Ascending aorta (tissue), 2 donors: ENCODE data around the gene ARMC3. TPM values are rescaled to one million over a fixed set of nuclear protein-coding genes. Genes with fewer than 3 reads are reported as not detected.
"Not testable (repeated sequence)": the region's sequence is repeated elsewhere in the genome, so short reads cannot be mapped to it uniquely, and the experiment has no call there.

Source experiments
- DNase-seq, 2 donors: peaks; one replicate each; pipeline ENCODE4 v3.0.0-alpha.2; 2019; ENCODE audit warnings: low spot score in 2 of 2
- H3K27ac ChIP-seq, 2 donors: fragments of 200-600 bp; sonication (generic); one replicate each; pipeline ENCODE4 v1.5.1; 2016 to 2017; ENCODE audit warnings: mild to moderate bottlenecking in 1 of 2
- H3K27me3 ChIP-seq: fragments of 200-600 bp; sonication (generic); one replicate; pipeline ENCODE4 v1.5.1; 2017
- H3K36me3 ChIP-seq, 2 donors: fragments of 200-600 bp; sonication (generic); one replicate each; pipeline ENCODE4 v1.5.1; 2016
- H3K4me1 ChIP-seq, 2 donors: fragments of 200-600 bp; sonication (generic); one replicate each; pipeline ENCODE4 v1.5.1; 2016 to 2017; ENCODE audit warnings: mild to moderate bottlenecking in 1 of 2
- H3K4me3 ChIP-seq, 2 donors: fragments of 200-600 bp; sonication (generic); one replicate each; pipeline ENCODE4 v1.5.1; 2016 to 2017; ENCODE audit warnings: mild to moderate bottlenecking in 1 of 2
- H3K9me3 ChIP-seq, 2 donors: fragments of 200-600 bp; sonication (generic); one replicate each; pipeline ENCODE4 v1.5.1; 2016
- CTCF ChIP-seq, 3 experiments: fragments of 200-600 bp in 2 of 3; fragments of 450-650 bp in 1 of 3; sonication (generic) in 2 of 3; IDR thresholded peaks; one replicate each; pipeline ENCODE4 v1.5.1; 2016 to 2019; ENCODE audit warnings: antibody characterized with exemption in 3 of 3, mild to moderate bottlenecking in 1 of 3, moderate library complexity in 1 of 3
- intact Hi-C: fragments of 100-400 bp; cut with DNase I; formaldehyde crosslinking; loops from one replicate; pipeline ENCODE4 v1.15.1; 2023
- total RNA-seq: library from RNA; depleted of rRNA; stranded (reverse); fragments of >200 nt; gene quantifications from one replicate; pipeline ENCODE4 v1.1.0, GENCODE V29; 2016

Gene ARMC3
- total RNA-seq, 1 donor from 2014 or later: not detected

DNA sequence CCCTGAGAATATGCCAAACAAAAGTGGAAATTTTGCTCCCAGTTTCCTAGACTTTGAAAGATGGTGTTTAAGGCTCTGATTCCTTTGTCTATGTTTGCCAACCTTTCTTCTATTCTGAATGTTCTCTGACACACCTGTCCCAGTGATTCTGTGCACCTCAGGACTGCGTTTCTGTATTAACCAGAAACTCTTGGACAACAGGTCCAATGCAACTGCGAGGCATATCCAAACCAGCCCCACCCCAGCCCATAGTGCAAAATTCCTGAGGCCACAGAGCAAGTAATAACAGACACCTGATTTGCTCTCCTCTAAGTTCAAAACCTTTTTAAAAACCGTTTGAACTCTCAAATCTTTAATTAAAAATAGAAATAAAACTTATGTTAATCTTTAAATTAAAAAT is 130.5 kb downstream of the ARMC3 start:
- no peak overlapping the region for H3K4me3 ChIP-seq
- DNase-seq: no peak
- peak overlapping the region in 1 of 2 donors; percentile 22 for H3K27ac ChIP-seq
- H3K9me3 ChIP-seq: no peaks in the 10 kb centered on the region
- intact Hi-C loops: no loop called here
- TF ChIP-seq CTCF (IDR thresholded peaks at IDR 0.05): no peak
- no peaks in the 10 kb centered on the region for H3K36me3 ChIP-seq
- no peaks in the 10 kb centered on the region for H3K27me3 ChIP-seq
- peaks cover 0 to 7% of the 10 kb centered on the region in 2 donors for H3K4me1 ChIP-seq

DNA sequence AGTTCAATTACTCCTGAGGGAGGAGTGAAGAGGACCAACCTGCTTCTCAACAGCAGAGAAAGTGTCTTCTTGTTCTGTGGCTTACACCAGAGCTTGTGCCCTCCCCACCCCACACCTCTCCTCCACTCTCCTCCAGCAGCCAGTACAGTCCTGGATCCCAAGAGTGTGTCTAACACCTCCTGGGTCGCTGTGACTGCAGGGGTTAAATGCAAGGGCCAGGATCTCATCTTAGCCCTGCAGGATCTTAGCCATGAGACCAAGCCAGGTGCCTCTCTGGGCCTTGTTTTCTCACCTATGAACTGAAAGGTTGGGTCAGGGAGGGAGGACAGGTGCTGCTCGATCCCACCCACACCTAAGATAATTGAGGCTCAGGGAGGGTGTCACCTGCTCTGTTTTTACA is 133.1 kb downstream of the ARMC3 start:
- intact Hi-C loops: loop anchor here (5.0 to 10.0 kb wide), 5 partner anchors 506 to 1564 kb away; partner anchors contain the start of gene SKIDA1
- Histone ChIP-seq H3K27ac (no peak overlapping the region), H3K4me1 (peaks cover 0 to 17% of the 10 kb centered on the region in 2 donors), H3K27me3 (no peaks in the 10 kb centered on the region), H3K9me3 (no peaks in the 10 kb centered on the region), H3K36me3 (no peaks in the 10 kb centered on the region), H3K4me3 (no peak overlapping the region)
- TF ChIP-seq CTCF (IDR thresholded peaks at IDR 0.05): no peak
- no peak for DNase-seq

DNA sequence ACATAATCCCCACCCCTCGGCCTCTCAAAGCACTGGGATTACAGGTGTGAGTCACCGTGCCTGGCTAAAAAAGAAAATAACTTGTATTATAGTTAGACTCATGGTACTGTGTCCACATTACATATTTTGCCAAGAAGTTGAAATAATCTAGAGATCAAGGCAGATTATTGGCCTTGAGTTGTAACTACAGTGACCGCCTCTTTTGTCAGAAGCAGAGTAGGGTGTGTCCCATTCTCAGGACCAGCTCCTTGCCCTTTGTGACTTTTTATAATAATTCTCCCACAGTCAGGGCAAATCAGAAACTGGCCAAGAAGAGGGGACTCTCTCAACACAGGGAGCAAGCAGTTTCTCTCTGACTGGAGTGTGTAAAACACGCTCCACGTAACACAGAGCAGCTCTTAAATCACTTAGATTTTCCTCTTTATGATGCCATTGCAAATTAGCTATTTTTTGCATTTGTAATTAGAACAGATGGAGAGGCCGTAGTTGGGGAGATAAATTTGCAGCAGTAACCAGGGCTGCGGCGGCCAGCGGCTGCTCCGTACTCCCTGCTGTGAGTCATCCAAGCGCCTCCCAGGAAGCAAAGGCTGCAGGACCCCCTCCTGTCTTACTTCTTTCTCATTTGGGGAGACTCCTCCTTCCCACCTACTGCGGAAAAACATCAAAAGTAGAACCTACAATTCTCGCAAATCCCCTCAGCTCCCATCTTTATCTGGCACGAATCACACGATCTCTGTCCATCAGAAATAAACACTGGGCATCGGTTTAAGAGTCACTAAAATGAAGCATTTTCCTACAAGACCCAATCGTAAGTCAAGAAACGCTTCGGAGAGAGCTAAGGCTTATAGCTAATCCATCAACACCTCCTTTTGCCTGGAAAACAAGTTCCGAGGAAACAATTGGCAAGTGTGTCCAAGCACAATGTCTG is 135.5 kb downstream of the ARMC3 start:
- H3K4me3 ChIP-seq: peak overlapping the region in 1 of 2 donors; percentile 5
- DNase-seq: no peak

DNA sequence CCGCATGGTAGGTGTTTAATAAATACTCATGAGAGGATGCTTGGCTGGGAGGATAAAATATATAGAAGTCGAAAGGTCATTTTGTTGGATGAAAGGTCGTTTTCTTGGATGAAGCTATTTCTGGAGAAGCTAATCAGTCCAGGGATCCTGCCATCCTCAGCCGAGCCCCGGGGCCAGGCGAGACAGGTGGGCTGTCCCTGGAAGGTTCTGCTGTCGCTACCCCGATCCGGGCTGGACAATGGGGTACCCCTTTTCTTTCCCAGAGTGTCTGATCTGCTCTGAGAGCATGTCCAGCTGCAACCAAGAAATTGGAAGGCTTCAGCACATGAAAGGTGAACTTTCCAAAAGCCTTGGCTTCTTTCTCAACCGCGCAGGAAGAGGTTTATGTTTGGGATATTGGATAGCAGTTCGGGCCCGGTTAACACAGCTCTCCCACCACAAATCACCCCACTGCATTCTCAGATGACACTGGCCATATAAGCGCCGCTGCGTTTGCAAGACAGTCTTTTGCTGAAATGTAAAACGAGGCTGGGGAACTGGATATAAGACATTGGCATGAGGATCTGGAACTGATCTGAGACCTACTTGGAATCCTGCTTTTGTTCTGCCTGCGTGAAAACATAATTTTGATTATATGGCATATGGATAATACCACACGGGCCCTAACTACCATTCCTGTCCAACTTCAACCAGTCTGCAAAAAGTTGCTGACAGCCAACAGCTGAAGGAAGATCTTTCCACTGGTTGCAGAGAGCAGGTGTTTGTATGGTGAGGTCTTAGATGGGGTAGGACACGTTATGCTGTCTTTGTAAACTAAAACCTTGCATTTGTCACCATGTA is 136.3 kb downstream of the ARMC3 start:
- Histone ChIP-seq H3K4me3 (no peak overlapping the region), H3K27ac (peak overlapping the region; percentile 54 to 83), H3K36me3 (no peaks in the 10 kb centered on the region), H3K4me1 (peaks cover 5 to 12% of the 10 kb centered on the region in 2 donors), H3K27me3 (no peaks in the 10 kb centered on the region), H3K9me3 (no peaks in the 10 kb centered on the region)
- intact Hi-C loops: loop anchor here (2.0 to 10.0 kb wide), 7 partner anchors 349 to 1567 kb away; partner anchors contain the start of genes PIP4K2A and SKIDA1
- TF ChIP-seq CTCF (IDR thresholded peaks at IDR 0.05): no peak
- no peak for DNase-seq

More for the DNA sequence above, 135.5 kb downstream of the ARMC3 start:
- H3K27me3 ChIP-seq: no peaks in the 10 kb centered on the region
- TF ChIP-seq CTCF (IDR thresholded peaks at IDR 0.05): no peak
- intact Hi-C loops: loop anchor here (2.0 to 10.0 kb wide), 6 partner anchors 349 to 1566 kb away; partner anchors contain the start of genes PIP4K2A and SKIDA1
- no peaks in the 10 kb centered on the region for H3K36me3 ChIP-seq
- H3K4me1 ChIP-seq: peaks cover 5 to 16% of the 10 kb centered on the region in 2 donors
- H3K27ac ChIP-seq: peak overlapping the region in 1 of 2 donors; percentile 54
- H3K9me3 ChIP-seq: no peaks in the 10 kb centered on the region

DNA sequence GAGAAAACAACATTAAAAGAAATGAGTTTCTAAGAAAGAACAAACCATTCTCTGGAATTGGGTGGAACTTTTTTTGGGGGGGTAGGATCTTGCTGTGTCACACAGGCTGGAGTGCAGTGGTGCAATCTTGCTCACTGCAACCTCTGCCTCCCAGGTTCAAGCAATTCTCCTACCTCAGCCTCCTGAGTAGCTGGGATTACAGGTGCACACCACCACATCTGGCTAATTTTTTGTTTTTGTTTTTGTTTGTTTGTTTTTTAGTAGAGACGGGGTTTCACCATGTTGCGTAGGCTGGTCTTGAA is 136.9 kb downstream of the ARMC3 start:
- Histone ChIP-seq H3K27ac (peak overlapping the region; percentile 54 to 83), H3K4me1 (peaks cover 5 to 12% of the 10 kb centered on the region in 2 donors)
- H3K27me3 ChIP-seq, H3K36me3 ChIP-seq, H3K9me3 ChIP-seq, DNase-seq, H3K4me3 ChIP-seq: not testable (repeated sequence)
- intact Hi-C loops: loop anchor here (2.0 to 10.0 kb wide), 9 partner anchors 77 to 1567 kb away; partner anchors contain the start of genes BMI1 and SKIDA1
